Vagina (tissue), 2 donors: ENCODE measurements around the gene DMGDH.

Source experiments
- CTCF ChIP-seq, 3 experiments: fragments of 450-650 bp in 2 of 3; fragments of 200-600 bp in 1 of 3; sonication (generic) in 1 of 3; IDR thresholded peaks; one replicate each; pipeline ENCODE4 v1.5.1; 2017 to 2019; ENCODE audit warnings: antibody characterized with exemption in 3 of 3, mild to moderate bottlenecking in 2 of 3, moderate library complexity in 2 of 3
- POLR2AphosphoS5 ChIP-seq, 2 donors: sonication (generic); formaldehyde crosslinking; IDR thresholded peaks; one replicate each; pipeline ENCODE4 v1.9.0; 2017; ENCODE audit warnings: antibody characterized with exemption in 2 of 2, mild to moderate bottlenecking in 2 of 2, low read depth in 1 of 2; ENCODE audit not compliant: insufficient read depth in 1 of 2

DNA sequence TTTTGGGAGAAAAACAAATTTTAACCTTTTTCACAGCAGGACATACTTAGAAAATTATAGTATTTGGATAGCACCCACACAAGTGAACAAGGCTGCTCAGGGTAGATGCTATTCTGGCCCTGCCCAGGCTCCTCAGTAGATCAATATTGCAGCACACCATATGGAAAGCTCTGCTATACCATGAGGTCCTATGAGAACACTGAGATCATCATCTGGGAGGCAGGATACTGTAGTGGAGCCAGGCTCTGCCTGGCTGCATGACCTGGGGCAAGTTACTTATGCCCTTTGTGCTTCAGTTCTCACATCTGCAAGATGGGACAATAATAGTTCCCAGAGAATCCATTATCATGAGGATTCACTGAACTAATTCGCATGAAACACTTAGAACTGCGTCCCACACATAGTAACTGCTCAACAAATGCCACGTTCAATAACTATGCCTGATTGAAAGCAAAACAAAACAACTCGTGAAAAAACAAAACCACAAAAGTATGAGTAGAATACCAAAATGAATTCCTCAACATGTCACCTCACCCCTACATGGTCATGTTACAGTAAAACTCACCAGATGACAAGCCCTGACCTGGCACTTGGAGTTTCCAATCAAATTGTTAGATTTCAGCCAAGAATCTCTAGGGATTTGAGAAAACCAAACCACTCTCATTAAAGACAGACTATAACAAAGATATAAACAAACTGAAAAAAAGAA lies 116.2 kb downstream of the DMGDH start:
- TF ChIP-seq CTCF (IDR thresholded peaks at IDR 0.05) (no peak), POLR2AphosphoS5 (IDR thresholded peaks at IDR 0.05; ENCODE audit: insufficient read depth in 1 of 2, low read depth in 1 of 2) (no peak)
